ENCODE measurements around the gene RLF. TPM values are rescaled to one million over a fixed set of nuclear protein-coding genes. Genes with fewer than 3 reads are reported as not detected.

Gene RLF
- total RNA-seq: 10 to 100 TPM; 15.1 to 23.7 (median 21.2) TPM

DNA sequence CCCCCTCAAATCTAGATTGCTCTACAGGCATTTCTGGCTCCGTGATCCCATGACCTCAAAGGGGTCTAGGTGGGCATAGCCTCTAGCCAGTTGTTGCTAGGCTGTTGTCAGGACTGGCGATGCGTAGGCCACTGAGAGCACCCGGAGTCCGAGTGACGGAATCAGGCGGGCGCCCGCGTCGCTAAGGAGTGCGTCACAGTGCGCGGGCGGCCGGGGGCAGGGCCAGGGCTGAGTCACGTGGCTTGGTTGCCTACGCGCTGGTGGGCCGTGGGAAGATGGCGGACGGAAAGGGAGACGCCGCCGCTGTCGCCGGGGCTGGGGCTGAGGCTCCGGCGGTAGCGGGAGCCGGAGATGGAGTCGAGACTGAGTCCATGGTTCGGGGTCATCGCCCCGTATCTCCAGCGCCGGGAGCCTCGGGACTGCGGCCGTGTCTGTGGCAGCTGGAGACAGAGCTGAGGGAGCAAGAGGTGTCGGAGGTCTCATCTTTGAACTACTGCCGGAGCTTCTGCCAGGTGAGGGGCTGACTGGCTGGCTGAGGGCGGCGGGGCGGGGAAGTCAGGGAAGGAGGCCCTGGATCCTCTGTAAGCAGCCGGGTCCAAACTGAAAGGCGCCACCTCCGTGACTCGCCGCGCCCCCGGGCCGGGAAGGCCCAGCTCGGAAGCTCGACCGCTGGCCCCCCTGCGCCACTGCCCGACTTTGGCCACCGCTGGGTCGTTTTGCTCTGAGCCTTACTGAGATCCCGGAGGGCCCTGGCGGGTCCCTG is at the start of gene RLF:
RLF (plus strand) TSS at position 263 of the 763 bp plus-strand sequence; CDS start at position 276, 13 bp downstream.
- Histone ChIP-seq H3K9me3 (no peaks in the 10 kb centered on the region), H3K4me1 (peaks cover 35 to 47% (median 44%) of the 10 kb centered on the region in 4 donors), H3K4me3 (peak within 1 kb of the TSS; percentile 73 to 92 (median 86)), H3K36me3 (no peaks in the 10 kb centered on the region), H3K27ac (replicated peaks in 1 of 4) (peak within 1 kb of the TSS; percentile 93 to 98 (median 96)), H3K27me3 (no peaks in the 10 kb centered on the region)
- intact Hi-C loops (cut with DNase I): loop anchor here (5.0 kb wide), 2 partner anchors 96 to 156 kb away; partner anchors contain the start of genes COL9A2 and ZMPSTE24
- WGBS: 2% methylated on average over 22 of the region's 62 CpGs
- peak; percentile 99 for DNase-seq (ENCODE audit: extremely low spot score)
- TF ChIP-seq POLR2A (IDR thresholded peaks at IDR 0.05; ENCODE audit: low read depth) (peak; percentile 87), EP300 (IDR thresholded peaks at IDR 0.05) (peak; percentile 27), POLR2AphosphoS5 (IDR thresholded peaks at IDR 0.05) (peak; percentile 96 to 98)
- TF ChIP-seq, protein P1, sequence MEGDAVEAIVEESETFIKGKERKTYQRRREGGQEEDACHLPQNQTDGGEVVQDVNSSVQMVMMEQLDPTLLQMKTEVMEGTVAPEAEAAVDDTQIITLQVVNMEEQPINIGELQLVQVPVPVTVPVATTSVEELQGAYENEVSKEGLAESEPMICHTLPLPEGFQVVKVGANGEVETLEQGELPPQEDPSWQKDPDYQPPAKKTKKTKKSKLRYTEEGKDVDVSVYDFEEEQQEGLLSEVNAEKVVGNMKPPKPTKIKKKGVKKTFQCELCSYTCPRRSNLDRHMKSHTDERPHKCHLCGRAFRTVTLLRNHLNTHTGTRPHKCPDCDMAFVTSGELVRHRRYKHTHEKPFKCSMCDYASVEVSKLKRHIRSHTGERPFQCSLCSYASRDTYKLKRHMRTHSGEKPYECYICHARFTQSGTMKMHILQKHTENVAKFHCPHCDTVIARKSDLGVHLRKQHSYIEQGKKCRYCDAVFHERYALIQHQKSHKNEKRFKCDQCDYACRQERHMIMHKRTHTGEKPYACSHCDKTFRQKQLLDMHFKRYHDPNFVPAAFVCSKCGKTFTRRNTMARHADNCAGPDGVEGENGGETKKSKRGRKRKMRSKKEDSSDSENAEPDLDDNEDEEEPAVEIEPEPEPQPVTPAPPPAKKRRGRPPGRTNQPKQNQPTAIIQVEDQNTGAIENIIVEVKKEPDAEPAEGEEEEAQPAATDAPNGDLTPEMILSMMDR (IDR thresholded peaks at IDR 0.05): peak in 1 of 3 experiments; percentile 27

- H3K9me3 ChIP-seq: peaks cover 0 to 21% (median 17%) of the 10 kb centered on the region in 4 donors
- H3K4me3 ChIP-seq: no peak overlapping the region
- H3K27ac ChIP-seq (replicated peaks in 1 of 4): no peak overlapping the region
- no peaks in the 10 kb centered on the region for H3K4me1 ChIP-seq
- intact Hi-C loops (cut with DNase I): no loop called here
- no peaks in the 10 kb centered on the region for H3K36me3 ChIP-seq
- peaks cover 0 to 24% (median 0%) of the 10 kb centered on the region in 4 donors for H3K27me3 ChIP-seq
- 89% methylated on average over 3 of the region's 3 CpGs for WGBS
- DNase-seq (ENCODE audit: extremely low spot score): no peak
- TF ChIP-seq POLR2A (IDR thresholded peaks at IDR 0.05; ENCODE audit: low read depth) (no peak), POLR2AphosphoS5 (IDR thresholded peaks at IDR 0.05) (no peak)
- TF ChIP-seq, protein P1 (IDR thresholded peaks at IDR 0.05): no peak
Observed at GRCh38 chr1:40114400-40114799, 46.8 kb upstream of the RLF start.

GRCh38 chr1:40120128-40120527 is 41.1 kb upstream of the RLF start:
- Histone ChIP-seq H3K27me3 (peaks cover 0 to 15% (median 0%) of the 10 kb centered on the region in 4 donors), H3K4me3 (no peak overlapping the region), H3K36me3 (no peaks in the 10 kb centered on the region), H3K9me3 (no peaks in the 10 kb centered on the region), H3K4me1 (no peaks in the 10 kb centered on the region), H3K27ac (replicated peaks in 1 of 4) (no peak overlapping the region)
- intact Hi-C loops (cut with DNase I): no loop called here
- no peak for DNase-seq (ENCODE audit: extremely low spot score)
- TF ChIP-seq POLR2AphosphoS5 (IDR thresholded peaks at IDR 0.05) (no peak), POLR2A (IDR thresholded peaks at IDR 0.05; ENCODE audit: low read depth) (no peak), EP300 (IDR thresholded peaks at IDR 0.05) (no peak)
- TF ChIP-seq, protein P1 (IDR thresholded peaks at IDR 0.05): no peak
- 82% methylated on average over 7 of the region's 7 CpGs for WGBS

- TF ChIP-seq POLR2AphosphoS5 (IDR thresholded peaks at IDR 0.05): no peak
- no peak for TF ChIP-seq EP300 (IDR thresholded peaks at IDR 0.05)
- TF ChIP-seq POLR2A (IDR thresholded peaks at IDR 0.05; ENCODE audit: low read depth): no peak
- TF ChIP-seq, protein P1 (IDR thresholded peaks at IDR 0.05): no peak
- intact Hi-C loops (cut with DNase I): no loop called here
- H3K9me3 ChIP-seq: no peaks in the 10 kb centered on the region
- H3K36me3 ChIP-seq: no peaks in the 10 kb centered on the region
- no peak overlapping the region for H3K27ac ChIP-seq (replicated peaks in 1 of 4)
- DNase-seq (ENCODE audit: extremely low spot score): no peak
- H3K27me3 ChIP-seq: peaks cover 0 to 22% (median 0%) of the 10 kb centered on the region in 4 donors
- H3K4me3 ChIP-seq: no peak overlapping the region
- H3K4me1 ChIP-seq: no peaks in the 10 kb centered on the region
Observed at GRCh38 chr1:40122855-40123254, 38.3 kb upstream of the RLF start.
